Body of pancreas (tissue), 4 donors: ENCODE results near the gene STARD8.
A peak's percentile ranks its signal among the peaks of the same experiment; 100 is the strongest.

ENCODE experiments used
- POLR2A ChIP-seq, 3 donors: fragments of 450-650 bp; IDR thresholded peaks; one replicate each; pipeline ENCODE4 v1.6.1; 2016; ENCODE audit warnings: antibody characterized with exemption in 3 of 3, mild to moderate bottlenecking in 2 of 3
- TF ChIP-seq, protein P1 (sequence below), 7 experiments: fragments of 450-650 bp in 4 of 7; fragments of 200-600 bp in 3 of 7; sonication (generic) in 3 of 7; IDR thresholded peaks; one replicate each; pipeline ENCODE4 v1.5.1; 2016 to 2019; ENCODE audit warnings: antibody characterized with exemption in 7 of 7

DNA sequence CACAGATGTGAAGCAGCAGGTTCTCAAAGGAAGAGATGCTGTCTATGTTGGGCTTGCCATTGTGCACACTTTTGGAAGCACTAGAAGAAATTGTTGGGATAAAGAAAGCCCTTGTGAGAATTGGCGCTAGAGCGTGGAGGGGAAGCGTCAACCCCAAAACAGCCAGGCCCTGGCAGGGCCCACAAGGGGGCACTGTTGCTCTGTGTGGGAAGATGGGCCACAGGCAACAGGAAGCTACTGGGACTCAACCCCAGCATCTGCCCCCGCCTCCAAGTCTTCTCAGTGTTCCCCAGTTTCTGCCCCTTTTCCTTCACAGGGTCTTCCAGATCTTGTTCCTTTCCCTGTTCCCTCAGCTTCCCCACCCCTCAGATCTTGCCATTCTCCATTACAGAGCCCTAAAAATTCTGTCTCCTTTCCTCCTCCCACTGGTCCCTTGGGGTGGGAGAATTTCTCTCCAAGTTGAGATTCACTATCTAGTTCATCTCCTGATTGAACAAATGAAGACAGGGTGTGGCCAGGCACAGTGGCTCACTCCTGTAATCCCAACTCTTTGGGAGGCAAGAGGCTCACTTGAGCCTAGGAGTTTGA lies 85.5 kb downstream of the STARD8 start:
- TF ChIP-seq, protein P1, sequence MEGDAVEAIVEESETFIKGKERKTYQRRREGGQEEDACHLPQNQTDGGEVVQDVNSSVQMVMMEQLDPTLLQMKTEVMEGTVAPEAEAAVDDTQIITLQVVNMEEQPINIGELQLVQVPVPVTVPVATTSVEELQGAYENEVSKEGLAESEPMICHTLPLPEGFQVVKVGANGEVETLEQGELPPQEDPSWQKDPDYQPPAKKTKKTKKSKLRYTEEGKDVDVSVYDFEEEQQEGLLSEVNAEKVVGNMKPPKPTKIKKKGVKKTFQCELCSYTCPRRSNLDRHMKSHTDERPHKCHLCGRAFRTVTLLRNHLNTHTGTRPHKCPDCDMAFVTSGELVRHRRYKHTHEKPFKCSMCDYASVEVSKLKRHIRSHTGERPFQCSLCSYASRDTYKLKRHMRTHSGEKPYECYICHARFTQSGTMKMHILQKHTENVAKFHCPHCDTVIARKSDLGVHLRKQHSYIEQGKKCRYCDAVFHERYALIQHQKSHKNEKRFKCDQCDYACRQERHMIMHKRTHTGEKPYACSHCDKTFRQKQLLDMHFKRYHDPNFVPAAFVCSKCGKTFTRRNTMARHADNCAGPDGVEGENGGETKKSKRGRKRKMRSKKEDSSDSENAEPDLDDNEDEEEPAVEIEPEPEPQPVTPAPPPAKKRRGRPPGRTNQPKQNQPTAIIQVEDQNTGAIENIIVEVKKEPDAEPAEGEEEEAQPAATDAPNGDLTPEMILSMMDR (IDR thresholded peaks at IDR 0.05) = peak; percentile 46 to 76 (median 59)
- TF ChIP-seq POLR2A (IDR thresholded peaks at IDR 0.05) = no peak
